Measurements from ENCODE around the gene KLHDC4. TPM values are rescaled to one million over a fixed set of nuclear protein-coding genes. Genes with fewer than 3 reads are reported as not detected.

Gene KLHDC4
- total and polyA plus RNA-seq, 8 donors, result 15.5 to 82.1 (median 26.0) TPM

GRCh38 chr16:87679593-87680271, 86.1 kb downstream of the KLHDC4 start:
- no peak for TF ChIP-seq CTCF (IDR thresholded peaks at IDR 0.05)
- H3K27me3 ChIP-seq, result no peaks in the 10 kb centered on the region
- intact Hi-C loops (cut with DNase I), result no loop called here
- H3K9me3 ChIP-seq, result no peaks in the 10 kb centered on the region
- ATAC-seq (no peak), DNase-seq (no peak), FAIRE-seq (no peak)
- H3K4me3 ChIP-seq, result no peak overlapping the region
- no peaks in the 10 kb centered on the region for H3K36me3 ChIP-seq
- no peak overlapping the region for H3K27ac ChIP-seq
- no peaks in the 10 kb centered on the region for H3K4me1 ChIP-seq
- WGBS, 2 donors, result 65 to 73% methylated on average over 18 of the region's 18 CpGs

- intact Hi-C loops (cut with DNase I), result no loop called here
- DNase-seq (no peak), ATAC-seq (no peak), FAIRE-seq (no peak)
- Histone ChIP-seq H3K27ac (no peak overlapping the region), H3K36me3 (no peaks in the 10 kb centered on the region), H3K27me3 (no peaks in the 10 kb centered on the region), H3K4me3 (no peak overlapping the region), H3K9me3 (no peaks in the 10 kb centered on the region), H3K4me1 (no peaks in the 10 kb centered on the region)
- TF ChIP-seq CTCF (IDR thresholded peaks at IDR 0.05), result no peak
- WGBS, 2 donors, result 16 to 38% methylated on average over 14 of the region's 14 CpGs
These were observed 87.2 kb downstream of the KLHDC4 start for GRCh38 chr16:87678618-87679017.

- TF ChIP-seq CTCF (IDR thresholded peaks at IDR 0.05), result no peak
- 64 to 76% methylated on average over 5 of the region's 5 CpGs for WGBS, 2 donors
- H3K4me1 ChIP-seq, result no peaks in the 10 kb centered on the region
- no peaks in the 10 kb centered on the region for H3K27me3 ChIP-seq
- FAIRE-seq (no peak), ATAC-seq (no peak), DNase-seq (no peak)
- intact Hi-C loops (cut with DNase I), result no loop called here
- no peaks in the 10 kb centered on the region for H3K9me3 ChIP-seq
- no peak overlapping the region for H3K4me3 ChIP-seq
- H3K36me3 ChIP-seq, result no peaks in the 10 kb centered on the region
- no peak overlapping the region for H3K27ac ChIP-seq
These were observed 88.0 kb downstream of the KLHDC4 start for GRCh38 chr16:87677830-87678229.

- FAIRE-seq (no peak), DNase-seq (no peak), ATAC-seq (no peak)
- 33 to 43% methylated on average over 15 of the region's 15 CpGs for WGBS, 2 donors
- no peaks in the 10 kb centered on the region for H3K4me1 ChIP-seq
- no peaks in the 10 kb centered on the region for H3K36me3 ChIP-seq
- H3K27ac ChIP-seq, result no peak overlapping the region
- intact Hi-C loops (cut with DNase I), result no loop called here
- no peaks in the 10 kb centered on the region for H3K9me3 ChIP-seq
- H3K4me3 ChIP-seq, result no peak overlapping the region
- H3K27me3 ChIP-seq, result no peaks in the 10 kb centered on the region
- TF ChIP-seq CTCF (IDR thresholded peaks at IDR 0.05), result no peak
These were observed 90.6 kb downstream of the KLHDC4 start for GRCh38 chr16:87675111-87675719.

GRCh38 chr16:87674419-87674818, 91.4 kb downstream of the KLHDC4 start:
- no peak for DNase-seq
- Histone ChIP-seq H3K36me3 (no peaks in the 10 kb centered on the region), H3K9me3 (no peaks in the 10 kb centered on the region), H3K4me3 (no peak overlapping the region), H3K27ac (no peak overlapping the region), H3K4me1 (no peaks in the 10 kb centered on the region), H3K27me3 (no peaks in the 10 kb centered on the region)
- no peak for ATAC-seq
- WGBS, 2 donors, result 78 to 85% methylated on average over 5 of the region's 5 CpGs
- FAIRE-seq, result no peak
- intact Hi-C loops (cut with DNase I), result no loop called here
- TF ChIP-seq CTCF (IDR thresholded peaks at IDR 0.05), result no peak
